Activated T-helper 17 cell treated with anti-CD3 and anti-CD28 coated beads, Interleukin-2, amount 50 U/mL, for 72 hours (primary cell): ENCODE data around the gene AFTPH. TPM values are rescaled to one million over a fixed set of nuclear protein-coding genes. Genes with fewer than 3 reads are reported as not detected.
A peak's percentile ranks its signal among the peaks of the same experiment; 100 is the strongest.

Experiments used
- ATAC-seq: fragments of 150-1000 bp; cut with Tn5 transposase; replicated peaks from 2 replicates; pipeline ENCODE4 v1.10.0; 2021; ENCODE audit warnings: mild to moderate bottlenecking, moderate library complexity
- H3K27ac Mint-ChIP-seq: one replicate; pipeline ENCODE4 v1.8.0; 2022; ENCODE audit warnings: mixed read lengths
- H3K27me3 Mint-ChIP-seq: one replicate; pipeline ENCODE4 v1.8.0; 2022; ENCODE audit warnings: mixed read lengths
- H3K36me3 Mint-ChIP-seq: one replicate; pipeline ENCODE4 v1.8.0; 2022; ENCODE audit warnings: low read depth, mild to moderate bottlenecking, mixed read lengths
- H3K4me1 Mint-ChIP-seq: one replicate; pipeline ENCODE4 v1.8.0; 2022; ENCODE audit warnings: mixed read lengths
- H3K4me3 Mint-ChIP-seq: one replicate; pipeline ENCODE4 v1.8.0; 2022; ENCODE audit warnings: mild to moderate bottlenecking, mixed read lengths
- H3K9me3 Mint-ChIP-seq: one replicate; pipeline ENCODE4 v1.8.0; 2022; ENCODE audit warnings: mixed read lengths
- total RNA-seq, 2 donors: library from RNA; stranded (reverse); gene quantifications; one replicate each; pipeline ENCODE4 v1.2.3, GENCODE V29; 2022

AFTPH gene
- total RNA-seq, 2 donors from 2014 or later: 32.3 to 49.8 TPM

- Mint-ChIP-seq H3K27ac (no peak overlapping the region), H3K4me3 (no peak overlapping the region), H3K9me3 (peaks cover 4% of the 10 kb centered on the region), H3K27me3 (no peaks in the 10 kb centered on the region), H3K4me1 (peaks cover 12% of the 10 kb centered on the region), H3K36me3 (no peaks in the 10 kb centered on the region)
- no peak for ATAC-seq
Measured at GRCh38 chr2:64601034-64601754, 77.1 kb downstream of the AFTPH start.

GRCh38 chr2:64601785-64602391, 77.8 kb downstream of the AFTPH start:
- Mint-ChIP-seq H3K36me3 (no peaks in the 10 kb centered on the region), H3K4me1 (peaks cover 19% of the 10 kb centered on the region), H3K4me3 (no peak overlapping the region), H3K9me3 (peaks cover 4% of the 10 kb centered on the region), H3K27ac (no peak overlapping the region), H3K27me3 (no peaks in the 10 kb centered on the region)
- ATAC-seq: no peak

- no peak overlapping the region for H3K27ac Mint-ChIP-seq
- no peak for ATAC-seq
- H3K9me3 Mint-ChIP-seq: peaks cover 4% of the 10 kb centered on the region
- H3K4me3 Mint-ChIP-seq: no peak overlapping the region
- H3K36me3 Mint-ChIP-seq: no peaks in the 10 kb centered on the region
- peaks cover 19% of the 10 kb centered on the region for H3K4me1 Mint-ChIP-seq
- H3K27me3 Mint-ChIP-seq: no peaks in the 10 kb centered on the region
Measured at GRCh38 chr2:64602436-64602835, 78.3 kb downstream of the AFTPH start.

GRCh38 chr2:64604155-64604554, 80.0 kb downstream of the AFTPH start:
- Mint-ChIP-seq H3K36me3 (no peaks in the 10 kb centered on the region), H3K27me3 (no peaks in the 10 kb centered on the region), H3K4me1 (peaks cover 26% of the 10 kb centered on the region), H3K9me3 (peaks cover 4% of the 10 kb centered on the region), H3K4me3 (no peak overlapping the region), H3K27ac (no peak overlapping the region)
- ATAC-seq: no peak

- H3K9me3 Mint-ChIP-seq: peaks cover 4% of the 10 kb centered on the region
Measured at GRCh38 chr2:64605026-64605471, 80.9 kb downstream of the AFTPH start.

GRCh38 chr2:64605991-64606478, 81.9 kb downstream of the AFTPH start:
- no peak for ATAC-seq
- H3K36me3 Mint-ChIP-seq: no peaks in the 10 kb centered on the region
- H3K4me3 Mint-ChIP-seq: peak overlapping the region; percentile 85
- peaks cover 19% of the 10 kb centered on the region for H3K4me1 Mint-ChIP-seq
- peaks cover 4% of the 10 kb centered on the region for H3K9me3 Mint-ChIP-seq
- no peaks in the 10 kb centered on the region for H3K27me3 Mint-ChIP-seq
- peak overlapping the region; percentile 93 for H3K27ac Mint-ChIP-seq

More at GRCh38 chr2:64605026-64605471, 80.9 kb downstream of the AFTPH start:
- Mint-ChIP-seq H3K4me3 (peak overlapping the region; percentile 85), H3K36me3 (no peaks in the 10 kb centered on the region), H3K27me3 (no peaks in the 10 kb centered on the region), H3K27ac (no peak overlapping the region), H3K4me1 (peaks cover 19% of the 10 kb centered on the region)
- ATAC-seq: no peak

GRCh38 chr2:64606479-64607363, 82.6 kb downstream of the AFTPH start:
- peaks cover 4% of the 10 kb centered on the region for H3K9me3 Mint-ChIP-seq
- ATAC-seq: peak; percentile 89
- H3K27me3 Mint-ChIP-seq: no peaks in the 10 kb centered on the region
- no peaks in the 10 kb centered on the region for H3K36me3 Mint-ChIP-seq
- peaks cover 19% of the 10 kb centered on the region for H3K4me1 Mint-ChIP-seq
- H3K27ac Mint-ChIP-seq: peak overlapping the region; percentile 93
- peak overlapping the region; percentile 85 for H3K4me3 Mint-ChIP-seq

GRCh38 chr2:64607381-64608304, 83.5 kb downstream of the AFTPH start:
- Mint-ChIP-seq H3K4me3 (peak overlapping the region; percentile 85), H3K27ac (peak overlapping the region; percentile 93), H3K9me3 (peaks cover 4% of the 10 kb centered on the region), H3K27me3 (no peaks in the 10 kb centered on the region), H3K4me1 (peaks cover 19% of the 10 kb centered on the region), H3K36me3 (no peaks in the 10 kb centered on the region)
- ATAC-seq: no peak

- Mint-ChIP-seq H3K27me3 (no peaks in the 10 kb centered on the region), H3K4me1 (peaks cover 19% of the 10 kb centered on the region), H3K4me3 (peak overlapping the region; percentile 85), H3K27ac (no peak overlapping the region), H3K9me3 (peaks cover 4% of the 10 kb centered on the region), H3K36me3 (no peaks in the 10 kb centered on the region)
- no peak for ATAC-seq
Measured at GRCh38 chr2:64608867-64609226, 84.7 kb downstream of the AFTPH start.

GRCh38 chr2:64609227-64609941, 85.3 kb downstream of the AFTPH start:
- Mint-ChIP-seq H3K27me3 (no peaks in the 10 kb centered on the region), H3K4me1 (peaks cover 19% of the 10 kb centered on the region), H3K9me3 (no peaks in the 10 kb centered on the region), H3K27ac (peak overlapping the region; percentile 28), H3K36me3 (no peaks in the 10 kb centered on the region), H3K4me3 (peak overlapping the region; percentile 85)
- ATAC-seq: peak; percentile 28

GRCh38 chr2:64609942-64610281, 85.8 kb downstream of the AFTPH start:
- peak overlapping the region; percentile 61 for H3K4me3 Mint-ChIP-seq
- H3K27ac Mint-ChIP-seq: peak overlapping the region; percentile 28
- no peaks in the 10 kb centered on the region for H3K27me3 Mint-ChIP-seq
- peaks cover 19% of the 10 kb centered on the region for H3K4me1 Mint-ChIP-seq
- H3K36me3 Mint-ChIP-seq: no peaks in the 10 kb centered on the region
- H3K9me3 Mint-ChIP-seq: no peaks in the 10 kb centered on the region
- no peak for ATAC-seq

GRCh38 chr2:64610316-64610855, 86.3 kb downstream of the AFTPH start:
- Mint-ChIP-seq H3K4me1 (peaks cover 19% of the 10 kb centered on the region), H3K4me3 (peak overlapping the region; percentile 61), H3K9me3 (no peaks in the 10 kb centered on the region), H3K36me3 (no peaks in the 10 kb centered on the region), H3K27ac (no peak overlapping the region), H3K27me3 (no peaks in the 10 kb centered on the region)
- ATAC-seq: no peak

GRCh38 chr2:64612575-64613195, 88.6 kb downstream of the AFTPH start:
- no peak for ATAC-seq
- H3K27ac Mint-ChIP-seq: no peak overlapping the region
- no peaks in the 10 kb centered on the region for H3K9me3 Mint-ChIP-seq
- H3K36me3 Mint-ChIP-seq: no peaks in the 10 kb centered on the region
- H3K27me3 Mint-ChIP-seq: no peaks in the 10 kb centered on the region
- H3K4me1 Mint-ChIP-seq: peaks cover 7% of the 10 kb centered on the region
- no peak overlapping the region for H3K4me3 Mint-ChIP-seq
